Sigmoid colon (tissue), 4 donors: ENCODE measurements around the gene SORCS2.

Experiments
- CTCF ChIP-seq, 4 experiments: fragments of 450-650 bp in 3 of 4; fragments of 200-600 bp in 1 of 4; IDR thresholded peaks; one replicate each; pipeline ENCODE4 v1.5.1; 2016 to 2019; ENCODE audit warnings: antibody characterized with exemption in 4 of 4, mild to moderate bottlenecking in 3 of 4, moderate library complexity in 2 of 4
- POLR2AphosphoS5 ChIP-seq, 4 donors: sonication (generic); formaldehyde crosslinking; IDR thresholded peaks; one replicate each; pipeline ENCODE4 v1.6.1; 2017; ENCODE audit warnings: antibody characterized with exemption in 4 of 4

- no peak for TF ChIP-seq POLR2AphosphoS5 (IDR thresholded peaks at IDR 0.05)
- no peak for TF ChIP-seq CTCF (IDR thresholded peaks at IDR 0.05)
Measured at GRCh38 chr4:7463566-7464258, 271.4 kb downstream of the SORCS2 start.
